ENCODE results near the gene DAPL1. TPM values are rescaled to one million over a fixed set of nuclear protein-coding genes. Genes with fewer than 3 reads are reported as not detected.

DAPL1 gene
- total RNA-seq, 2 donors from 2014 or later: not detected

- Mint-ChIP-seq H3K4me1 (peaks cover 13% of the 10 kb centered on the region), H3K27me3 (ENCODE audit: insufficient read depth) (no peaks in the 10 kb centered on the region), H3K4me3 (no peak overlapping the region), H3K36me3 (ENCODE audit: low read depth) (no peaks in the 10 kb centered on the region), H3K27ac (no peak overlapping the region), H3K9me3 (no peaks in the 10 kb centered on the region)
- no peak overlapping the region for H3K4me3 ChIP-seq (ENCODE audit: low read length)
- H3K9ac ChIP-seq (ENCODE audit: extremely low read depth, low read length, poor library complexity, severe bottlenecking): no peak overlapping the region
- H3K4me1 ChIP-seq (ENCODE audit: control insufficient read depth, insufficient read depth, low read length): peaks cover 5% of the 10 kb centered on the region
- no peak overlapping the region for H3K27ac ChIP-seq (ENCODE audit: low read depth, low read length)
- no peaks in the 10 kb centered on the region for H3K36me3 ChIP-seq (ENCODE audit: control insufficient read depth, insufficient read depth, low read length)
- H3K27me3 ChIP-seq (ENCODE audit: control insufficient read depth, insufficient read depth, low read length, poor library complexity, severe bottlenecking): no peaks in the 10 kb centered on the region
- no peak for TF ChIP-seq CTCF (conservative IDR thresholded peaks at IDR 0.05)
- no peaks in the 10 kb centered on the region for H3K9me3 ChIP-seq (ENCODE audit: control insufficient read depth, low read length)
- no peak for DNase-seq
- WGBS, 2 experiments (ENCODE audit: insufficient coverage in 1 of 2, insufficient read length in 1 of 2): 81 to 89% methylated on average over 4 of the region's 4 CpGs
Observed at GRCh38 chr2:158830201-158830600, 35.1 kb downstream of the DAPL1 start.

- no peaks in the 10 kb centered on the region for H3K27me3 ChIP-seq (ENCODE audit: control insufficient read depth, insufficient read depth, low read length, poor library complexity, severe bottlenecking)
- Mint-ChIP-seq H3K4me3 (no peak overlapping the region), H3K27me3 (ENCODE audit: insufficient read depth) (no peaks in the 10 kb centered on the region), H3K27ac (no peak overlapping the region), H3K36me3 (ENCODE audit: low read depth) (no peaks in the 10 kb centered on the region), H3K9me3 (no peaks in the 10 kb centered on the region), H3K4me1 (no peaks in the 10 kb centered on the region)
- H3K27ac ChIP-seq (ENCODE audit: low read depth, low read length): no peak overlapping the region
- H3K4me3 ChIP-seq (ENCODE audit: low read length): no peak overlapping the region
- no peaks in the 10 kb centered on the region for H3K36me3 ChIP-seq (ENCODE audit: control insufficient read depth, insufficient read depth, low read length)
- no peaks in the 10 kb centered on the region for H3K9me3 ChIP-seq (ENCODE audit: control insufficient read depth, low read length)
- no peak for TF ChIP-seq CTCF (conservative IDR thresholded peaks at IDR 0.05)
- no peaks in the 10 kb centered on the region for H3K4me1 ChIP-seq (ENCODE audit: control insufficient read depth, insufficient read depth, low read length)
- no peak overlapping the region for H3K9ac ChIP-seq (ENCODE audit: extremely low read depth, low read length, poor library complexity, severe bottlenecking)
- DNase-seq: no peak
- 92 to 100% methylated on average over 2 to 3 of the region's 3 CpGs for whole genome bisulfite sequencing, 2 experiments (ENCODE audit: insufficient coverage in 1 of 2, insufficient read length in 1 of 2)
Observed at GRCh38 chr2:158835431-158835830, 40.3 kb downstream of the DAPL1 start.

- no peak overlapping the region for H3K27ac Mint-ChIP-seq
- H3K9ac ChIP-seq (ENCODE audit: extremely low read depth, low read length, poor library complexity, severe bottlenecking): no peak overlapping the region
- 80 to 95% methylated on average over 1 to 2 of the region's 2 CpGs for whole genome bisulfite sequencing, 2 experiments (ENCODE audit: insufficient coverage in 1 of 2, insufficient read length in 1 of 2)
- DNase-seq: no peak
- no peak overlapping the region for H3K4me3 Mint-ChIP-seq
- H3K27me3 ChIP-seq (ENCODE audit: control insufficient read depth, insufficient read depth, low read length, poor library complexity, severe bottlenecking): no peaks in the 10 kb centered on the region
- H3K4me3 ChIP-seq (ENCODE audit: low read length): no peak overlapping the region
- peaks cover 3% of the 10 kb centered on the region for H3K9me3 Mint-ChIP-seq
- H3K27me3 Mint-ChIP-seq (ENCODE audit: insufficient read depth): no peaks in the 10 kb centered on the region
- TF ChIP-seq CTCF (conservative IDR thresholded peaks at IDR 0.05): no peak
- H3K27ac ChIP-seq (ENCODE audit: low read depth, low read length): no peak overlapping the region
- no peaks in the 10 kb centered on the region for H3K9me3 ChIP-seq (ENCODE audit: control insufficient read depth, low read length)
- H3K4me1 Mint-ChIP-seq: peaks cover 9% of the 10 kb centered on the region
- H3K36me3 Mint-ChIP-seq (ENCODE audit: low read depth): no peaks in the 10 kb centered on the region
- H3K4me1 ChIP-seq (ENCODE audit: control insufficient read depth, insufficient read depth, low read length): no peaks in the 10 kb centered on the region
- H3K36me3 ChIP-seq (ENCODE audit: control insufficient read depth, insufficient read depth, low read length): no peaks in the 10 kb centered on the region
Observed at GRCh38 chr2:158837645-158838044, 42.5 kb downstream of the DAPL1 start.

Measured in endodermal cell (in vitro differentiated cells).